ENCODE data around the gene BEST2.
"Not testable (repeated sequence)": the region's sequence is repeated elsewhere in the genome, so short reads cannot be mapped to it uniquely, and the experiment has no call there.

The BEST2 gene

GRCh38 chr19:12715929-12716328, 35.7 kb upstream of the BEST2 start:
- H3K9me3 ChIP-seq (ENCODE audit: control insufficient read depth, low read length) = no peaks in the 10 kb centered on the region
- H3K27ac ChIP-seq (ENCODE audit: insufficient read depth, low read length, poor library complexity, severe bottlenecking) = no peak overlapping the region
- H3K4me3 ChIP-seq (ENCODE audit: insufficient read depth, low read depth, low read length, poor library complexity, severe bottlenecking) = no peak overlapping the region
- H3K36me3 ChIP-seq (ENCODE audit: control insufficient read depth, insufficient read depth, low read length) = peaks cover 39% of the 10 kb centered on the region
- DNase-seq = no peak
- peaks cover 7% of the 10 kb centered on the region for H3K4me1 ChIP-seq (ENCODE audit: control insufficient read depth, insufficient read depth, low read length, poor library complexity, severe bottlenecking)
- H3K27me3 ChIP-seq (replicated peaks; ENCODE audit: control insufficient read depth, insufficient read depth, low read length, poor library complexity, severe bottlenecking) = no peaks in the 10 kb centered on the region

GRCh38 chr19:12720296-12720695, 31.3 kb upstream of the BEST2 start:
- peaks cover 19% of the 10 kb centered on the region for H3K4me1 ChIP-seq (ENCODE audit: control insufficient read depth, insufficient read depth, low read length, poor library complexity, severe bottlenecking)
- no peaks in the 10 kb centered on the region for H3K27me3 ChIP-seq (replicated peaks; ENCODE audit: control insufficient read depth, insufficient read depth, low read length, poor library complexity, severe bottlenecking)
- no peak for DNase-seq
- no peak overlapping the region for H3K27ac ChIP-seq (ENCODE audit: insufficient read depth, low read length, poor library complexity, severe bottlenecking)
- no peaks in the 10 kb centered on the region for H3K9me3 ChIP-seq (ENCODE audit: control insufficient read depth, low read length)
- no peak overlapping the region for H3K4me3 ChIP-seq (ENCODE audit: insufficient read depth, low read depth, low read length, poor library complexity, severe bottlenecking)
- peaks cover 13% of the 10 kb centered on the region for H3K36me3 ChIP-seq (ENCODE audit: control insufficient read depth, insufficient read depth, low read length)

GRCh38 chr19:12720851-12721655, 30.5 kb upstream of the BEST2 start:
- H3K27ac ChIP-seq (ENCODE audit: insufficient read depth, low read length, poor library complexity, severe bottlenecking) = peak overlapping the region; percentile 75
- peaks cover 6% of the 10 kb centered on the region for H3K36me3 ChIP-seq (ENCODE audit: control insufficient read depth, insufficient read depth, low read length)
- H3K4me3 ChIP-seq (ENCODE audit: insufficient read depth, low read depth, low read length, poor library complexity, severe bottlenecking) = peak overlapping the region; percentile 55
- DNase-seq = no peak
- no peaks in the 10 kb centered on the region for H3K27me3 ChIP-seq (replicated peaks; ENCODE audit: control insufficient read depth, insufficient read depth, low read length, poor library complexity, severe bottlenecking)
- H3K9me3 ChIP-seq (ENCODE audit: control insufficient read depth, low read length) = no peaks in the 10 kb centered on the region
- peaks cover 19% of the 10 kb centered on the region for H3K4me1 ChIP-seq (ENCODE audit: control insufficient read depth, insufficient read depth, low read length, poor library complexity, severe bottlenecking)

GRCh38 chr19:12721656-12722565, 29.7 kb upstream of the BEST2 start:
- peak; percentile 22 to 42 (median 41) for DNase-seq
- Histone ChIP-seq H3K4me3 (ENCODE audit: insufficient read depth, low read depth, low read length, poor library complexity, severe bottlenecking) (peak overlapping the region; percentile 55), H3K27me3 (replicated peaks; ENCODE audit: control insufficient read depth, insufficient read depth, low read length, poor library complexity, severe bottlenecking) (no peaks in the 10 kb centered on the region), H3K4me1 (ENCODE audit: control insufficient read depth, insufficient read depth, low read length, poor library complexity, severe bottlenecking) (peaks cover 19% of the 10 kb centered on the region), H3K36me3 (ENCODE audit: control insufficient read depth, insufficient read depth, low read length) (peaks cover 6% of the 10 kb centered on the region), H3K27ac (ENCODE audit: insufficient read depth, low read length, poor library complexity, severe bottlenecking) (peak overlapping the region; percentile 75), H3K9me3 (ENCODE audit: control insufficient read depth, low read length) (no peaks in the 10 kb centered on the region)

- Histone ChIP-seq H3K4me3 (ENCODE audit: insufficient read depth, low read depth, low read length, poor library complexity, severe bottlenecking) (peak overlapping the region; percentile 55), H3K36me3 (ENCODE audit: control insufficient read depth, insufficient read depth, low read length) (peaks cover 6% of the 10 kb centered on the region), H3K27ac (ENCODE audit: insufficient read depth, low read length, poor library complexity, severe bottlenecking) (peak overlapping the region; percentile 75), H3K27me3 (replicated peaks; ENCODE audit: control insufficient read depth, insufficient read depth, low read length, poor library complexity, severe bottlenecking) (no peaks in the 10 kb centered on the region), H3K4me1 (ENCODE audit: control insufficient read depth, insufficient read depth, low read length, poor library complexity, severe bottlenecking) (peaks cover 19% of the 10 kb centered on the region), H3K9me3 (ENCODE audit: control insufficient read depth, low read length) (no peaks in the 10 kb centered on the region)
- peak; percentile 91 to 95 (median 91) for DNase-seq
Measured at GRCh38 chr19:12722566-12723380, 28.8 kb upstream of the BEST2 start.

- Histone ChIP-seq H3K36me3 (ENCODE audit: control insufficient read depth, insufficient read depth, low read length) (peaks cover 10% of the 10 kb centered on the region), H3K4me1 (ENCODE audit: control insufficient read depth, insufficient read depth, low read length, poor library complexity, severe bottlenecking) (peaks cover 19% of the 10 kb centered on the region), H3K27me3 (replicated peaks; ENCODE audit: control insufficient read depth, insufficient read depth, low read length, poor library complexity, severe bottlenecking) (no peaks in the 10 kb centered on the region), H3K27ac (ENCODE audit: insufficient read depth, low read length, poor library complexity, severe bottlenecking) (peak overlapping the region; percentile 62), H3K9me3 (ENCODE audit: control insufficient read depth, low read length) (no peaks in the 10 kb centered on the region), H3K4me3 (ENCODE audit: insufficient read depth, low read depth, low read length, poor library complexity, severe bottlenecking) (peak overlapping the region; percentile 55)
- no peak for DNase-seq
Measured at GRCh38 chr19:12723381-12723640, 28.3 kb upstream of the BEST2 start.

GRCh38 chr19:12723641-12724426, 27.8 kb upstream of the BEST2 start, which contains the start of gene TNPO2:
Gene TNPO2 (minus strand): TSS chr19:12723932. CDS start chr19:12720977, 2,955 bp downstream.
- Histone ChIP-seq H3K9me3 (ENCODE audit: control insufficient read depth, low read length) (no peaks in the 10 kb centered on the region), H3K4me3 (ENCODE audit: insufficient read depth, low read depth, low read length, poor library complexity, severe bottlenecking) (peak within 1 kb of the TSS; percentile 55), H3K36me3 (ENCODE audit: control insufficient read depth, insufficient read depth, low read length) (peaks cover 10% of the 10 kb centered on the region), H3K4me1 (ENCODE audit: control insufficient read depth, insufficient read depth, low read length, poor library complexity, severe bottlenecking) (peaks cover 19% of the 10 kb centered on the region), H3K27ac (ENCODE audit: insufficient read depth, low read length, poor library complexity, severe bottlenecking) (peak within 1 kb of the TSS; percentile 75), H3K27me3 (replicated peaks; ENCODE audit: control insufficient read depth, insufficient read depth, low read length, poor library complexity, severe bottlenecking) (no peaks in the 10 kb centered on the region)
- DNase-seq = peak in 2 of 3 donors; percentile 26 to 38

- not testable (repeated sequence) for H3K27me3 ChIP-seq (replicated peaks; ENCODE audit: control insufficient read depth, insufficient read depth, low read length, poor library complexity, severe bottlenecking); H3K27ac ChIP-seq (ENCODE audit: insufficient read depth, low read length, poor library complexity, severe bottlenecking); H3K9me3 ChIP-seq (ENCODE audit: control insufficient read depth, low read length); H3K4me3 ChIP-seq (ENCODE audit: insufficient read depth, low read depth, low read length, poor library complexity, severe bottlenecking); DNase-seq
- H3K4me1 ChIP-seq (ENCODE audit: control insufficient read depth, insufficient read depth, low read length, poor library complexity, severe bottlenecking) = peaks cover 15% of the 10 kb centered on the region
- H3K36me3 ChIP-seq (ENCODE audit: control insufficient read depth, insufficient read depth, low read length) = peaks cover 22% of the 10 kb centered on the region
Measured at GRCh38 chr19:12725612-12726011, 26.0 kb upstream of the BEST2 start.

GRCh38 chr19:12726988-12727316, 24.6 kb upstream of the BEST2 start:
- no peak overlapping the region for H3K27ac ChIP-seq (ENCODE audit: insufficient read depth, low read length, poor library complexity, severe bottlenecking)
- peaks cover 34% of the 10 kb centered on the region for H3K36me3 ChIP-seq (ENCODE audit: control insufficient read depth, insufficient read depth, low read length)
- peaks cover 7% of the 10 kb centered on the region for H3K4me1 ChIP-seq (ENCODE audit: control insufficient read depth, insufficient read depth, low read length, poor library complexity, severe bottlenecking)
- no peak overlapping the region for H3K4me3 ChIP-seq (ENCODE audit: insufficient read depth, low read depth, low read length, poor library complexity, severe bottlenecking)
- no peak for DNase-seq
- no peaks in the 10 kb centered on the region for H3K9me3 ChIP-seq (ENCODE audit: control insufficient read depth, low read length)
- H3K27me3 ChIP-seq (replicated peaks; ENCODE audit: control insufficient read depth, insufficient read depth, low read length, poor library complexity, severe bottlenecking) = no peaks in the 10 kb centered on the region

Measured in effector memory CD4-positive, alpha-beta T cell (primary cell).